GM23338 (cell line): ENCODE measurements around the gene TEX54. TPM values are rescaled to one million over a fixed set of nuclear protein-coding genes. Genes with fewer than 3 reads are reported as not detected.

Experiments used
- ATAC-seq: fragments of 200-7000 bp; cut with Tn5 transposase; 3 replicates; pipeline ENCODE4 v1.9.1; 2020
- DNase-seq: peaks from one replicate; pipeline ENCODE4 v3.0.0-alpha.2; 2015; ENCODE audit warnings: low spot score
- H2AFZ ChIP-seq: fragments of 200-600 bp; sonication (generic); 2 replicates; pipeline ENCODE4 v1.8.0; 2016; ENCODE audit warnings: antibody characterized with exemption, mild to moderate bottlenecking, moderate library complexity
- H3F3A ChIP-seq: fragments of 200-600 bp; sonication (generic); replicated peaks from 2 replicates; pipeline ENCODE4 v1.8.0; 2017; ENCODE audit warnings: antibody characterized with exemption, mixed run types, low read depth
- H3K27ac ChIP-seq: fragments of 200-600 bp; sonication (generic); 2 replicates; pipeline ENCODE4 v1.6.1; 2016; ENCODE audit warnings: low read depth
- H3K27me3 ChIP-seq: fragments of 200-600 bp; sonication (generic); 2 replicates; pipeline ENCODE4 v1.8.0; 2016; ENCODE audit warnings: mild to moderate bottlenecking, mixed run types, moderate library complexity; ENCODE audit not compliant: insufficient read depth
- H3K36me3 ChIP-seq: fragments of 200-600 bp; sonication (generic); 2 replicates; pipeline ENCODE4 v1.8.0; 2016; ENCODE audit warnings: mild to moderate bottlenecking; ENCODE audit not compliant: insufficient read depth
- H3K4me1 ChIP-seq: fragments of 200-600 bp; sonication (generic); 2 replicates; pipeline ENCODE4 v1.8.0; 2016; ENCODE audit warnings: mild to moderate bottlenecking, moderate library complexity; ENCODE audit not compliant: insufficient read depth
- H3K4me2 ChIP-seq: fragments of 200-600 bp; sonication (generic); 2 replicates; pipeline ENCODE4 v1.7.1; 2017; ENCODE audit warnings: mixed run types
- H3K4me3 ChIP-seq: fragments of 200-600 bp; sonication (generic); 2 replicates; pipeline ENCODE4 v1.6.1; 2016; ENCODE audit warnings: mixed run types
- H3K79me2 ChIP-seq: fragments of 200-600 bp; sonication (generic); replicated peaks from 2 replicates; pipeline ENCODE4 v1.8.0; 2017; ENCODE audit warnings: mild to moderate bottlenecking; ENCODE audit not compliant: insufficient read depth
- H3K9me2 ChIP-seq: fragments of 200-600 bp; sonication (generic); 2 replicates; pipeline ENCODE4 v1.8.0; 2017; ENCODE audit not compliant: insufficient read depth
- H4K20me1 ChIP-seq: fragments of 200-600 bp; sonication (generic); replicated peaks from 2 replicates; pipeline ENCODE4 v1.8.0; 2017; ENCODE audit warnings: mild to moderate bottlenecking; ENCODE audit not compliant: insufficient read depth
- H3K27ac Mint-ChIP-seq: 2 replicates; pipeline ENCODE4 v1.8.0; 2020; ENCODE audit warnings: inconsistent platforms, mild to moderate bottlenecking, moderate library complexity, mixed read lengths
- H3K27me3 Mint-ChIP-seq: 3 replicates; pipeline ENCODE4 v1.8.0; 2022; ENCODE audit warnings: low read depth, mild to moderate bottlenecking, moderate library complexity, mixed read lengths, inconsistent platforms; ENCODE audit not compliant: insufficient read depth, poor library complexity
- H3K36me3 Mint-ChIP-seq: 3 replicates; pipeline ENCODE4 v1.8.0; 2021; ENCODE audit warnings: low read depth, mild to moderate bottlenecking, inconsistent platforms, moderate library complexity, mixed read lengths
- H3K4me1 Mint-ChIP-seq: 3 replicates; pipeline ENCODE4 v1.8.0; 2020; ENCODE audit warnings: mild to moderate bottlenecking, inconsistent platforms, mixed read lengths
- H3K4me3 Mint-ChIP-seq: 3 replicates; pipeline ENCODE4 v1.8.0; 2021; ENCODE audit warnings: moderate library complexity, mild to moderate bottlenecking, inconsistent platforms, mixed read lengths
- H3K9me3 Mint-ChIP-seq: 3 replicates; pipeline ENCODE4 v1.8.0; 2020; ENCODE audit warnings: moderate library complexity, mild to moderate bottlenecking, inconsistent platforms, mixed read lengths
- CREB1 ChIP-seq: fragments of 250-450 bp; sonication (Bioruptor Pico); IDR thresholded peaks from 2 replicates; pipeline ENCODE4 v1.5.0; 2020; ENCODE audit warnings: low read depth, mild to moderate bottlenecking, moderate library complexity
- ETS1 ChIP-seq: IDR thresholded peaks from 2 replicates; pipeline ENCODE4 v1.6.1; 2016; ENCODE audit warnings: antibody characterized with exemption
- EZH2phosphoT487 ChIP-seq: fragments of 200-600 bp; sonication (generic); IDR thresholded peaks from one replicate; pipeline ENCODE4 v1.8.1; 2018; ENCODE audit warnings: antibody characterized with exemption; ENCODE audit not compliant: unreplicated experiment
- JUNB ChIP-seq: IDR thresholded peaks from one replicate; pipeline ENCODE4 v1.6.1; 2016; ENCODE audit warnings: antibody characterized with exemption; ENCODE audit not compliant: unreplicated experiment
- POLR2AphosphoS5 ChIP-seq: IDR thresholded peaks from 2 replicates; pipeline ENCODE4 v1.6.1; 2016; ENCODE audit warnings: antibody characterized with exemption, low read depth
- REST ChIP-seq: IDR thresholded peaks from one replicate; pipeline ENCODE4 v1.6.1; 2018; ENCODE audit warnings: antibody characterized with exemption; ENCODE audit not compliant: unreplicated experiment
- ZNF114 ChIP-seq: fragments of 250-450 bp; sonication (Bioruptor Pico); IDR thresholded peaks from 2 replicates; pipeline ENCODE4 v1.5.0; 2020; ENCODE audit warnings: mild to moderate bottlenecking, moderate library complexity
- ZNF331 ChIP-seq: fragments of 250-450 bp; sonication (Bioruptor Pico); IDR thresholded peaks from 2 replicates; pipeline ENCODE4 v1.5.0; 2020; ENCODE audit warnings: low read depth, mild to moderate bottlenecking, moderate library complexity
- polyA plus RNA-seq: library from polyadenylated mRNA; unstranded; fragments of >200 nt; fragmentation: Nextera tagmentation; extraction: Ambion mirVana; gene quantifications from 2 replicates; pipeline ENCODE4 v1.2.1, GENCODE V29; 2016
- total RNA-seq: library from RNA; depleted of rRNA; stranded (reverse); fragments of >200 nt; shearing (Covaris generic); gene quantifications from 2 replicates; pipeline ENCODE4 v1.2.3, GENCODE V29; 2014

Gene TEX54
- total and polyA plus RNA-seq, 2 experiments from 2014 or later, result 1.9 TPM; not detected in 1

- no peak for ATAC-seq
- Mint-ChIP-seq H3K27ac (no peak overlapping the region), H3K9me3 (no peaks in the 10 kb centered on the region), H3K36me3 (peaks cover 71% of the 10 kb centered on the region), H3K4me3 (no peak overlapping the region), H3K4me1 (no peaks in the 10 kb centered on the region), H3K27me3 (peaks cover 2% of the 10 kb centered on the region)
- DNase-seq, result no peak
- Histone ChIP-seq H3K27me3 (no peaks in the 10 kb centered on the region), H3K36me3 (peaks cover 26% of the 10 kb centered on the region), H3K79me2 (peaks cover 10% of the 10 kb centered on the region; the same call in 1 of the 2 replicates), H3K4me2 (no peak overlapping the region), H3K9me2 (no peaks in the 10 kb centered on the region), H3K4me3 (no peak overlapping the region), H3K4me1 (no peaks in the 10 kb centered on the region), H4K20me1 (no peaks in the 10 kb centered on the region; the same call in 1 of the 2 replicates), H2AFZ (no peak overlapping the region), H3K27ac (no peak overlapping the region), H3F3A (0 out of 2 replicates have a peak, but pooled peaks cover 5% of the 10 kb centered on the region)
- TF ChIP-seq EZH2phosphoT487, result no peak
- TF ChIP-seq ZNF331 (CRISPR knock-in tag), result no peak
- no peak for TF ChIP-seq REST
- TF ChIP-seq ETS1, result no peak
- TF ChIP-seq CREB1, result no peak
Measured at GRCh38 chr11:62823677-62824076, 9.0 kb downstream of the TEX54 start.

GRCh38 chr11:62817129-62817528 is 15.5 kb downstream of the TEX54 start:
- Histone ChIP-seq H3F3A (0 out of 2 replicates have a peak, but pooled peaks cover 3% of the 10 kb centered on the region), H3K27ac (no peak overlapping the region), H3K27me3 (no peaks in the 10 kb centered on the region), H3K9me2 (no peaks in the 10 kb centered on the region), H2AFZ (no peak overlapping the region), H4K20me1 (peaks cover 4% of the 10 kb centered on the region), H3K4me3 (no peak overlapping the region), H3K4me1 (no peaks in the 10 kb centered on the region), H3K4me2 (no peak overlapping the region), H3K36me3 (peaks cover 17% of the 10 kb centered on the region; the same call in 1 of the 2 replicates), H3K79me2 (no peaks in the 10 kb centered on the region)
- peaks cover 20% of the 10 kb centered on the region; the same call in 2 of the 3 replicates for H3K36me3 Mint-ChIP-seq
- no peak for DNase-seq
- H3K27ac Mint-ChIP-seq, result no peak overlapping the region
- ATAC-seq, result no peak
- H3K27me3 Mint-ChIP-seq, result peaks cover 1% of the 10 kb centered on the region
- no peaks in the 10 kb centered on the region for H3K9me3 Mint-ChIP-seq
- no peak overlapping the region for H3K4me3 Mint-ChIP-seq
- H3K4me1 Mint-ChIP-seq, result no peaks in the 10 kb centered on the region
- TF ChIP-seq REST (no peak), JUNB (no peak), POLR2AphosphoS5 (no peak), ZNF114 (CRISPR knock-in tag) (no peak)
